WTC11 (cell line): ENCODE measurements around the gene AKR1D1.

Experiments used
- ATF1 ChIP-seq: sonication (generic); formaldehyde crosslinking; IDR thresholded peaks from 2 replicates; pipeline ENCODE4 v1.8.1; 2023; ENCODE audit warnings: mild to moderate bottlenecking, moderate library complexity, missing genetic modification reagents
- CTCF ChIP-seq: fragments of 200-600 bp; IDR thresholded peaks from 2 replicates; pipeline ENCODE4 v1.8.0; 2022; ENCODE audit warnings: antibody characterized with exemption
- FOXJ3 ChIP-seq: sonication (generic); formaldehyde crosslinking; IDR thresholded peaks from 2 replicates; pipeline ENCODE4 v1.9.0; 2021; ENCODE audit warnings: missing genetic modification reagents, mild to moderate bottlenecking, borderline replicate concordance
- NR3C1 ChIP-seq: sonication (generic); formaldehyde crosslinking; conservative IDR thresholded peaks from 2 replicates; pipeline ENCODE4 v1.8.1; 2023; ENCODE audit warnings: low read depth, mild to moderate bottlenecking, missing genetic modification reagents

GRCh38 chr7:138032770-138033169 is 43.5 kb upstream of the AKR1D1 start:
- TF ChIP-seq FOXJ3 (CRISPR knock-in tag), result no peak
- no peak for TF ChIP-seq CTCF
- no peak for TF ChIP-seq ATF1 (CRISPR knock-in tag)
- TF ChIP-seq NR3C1 (CRISPR knock-in tag), result no peak
